HFFc6 (cell line): ENCODE results near the gene BMP8B. TPM values are rescaled to one million over a fixed set of nuclear protein-coding genes. Genes with fewer than 3 reads are reported as not detected.

Source experiments
- DNase-seq: peaks from one replicate; pipeline ENCODE4 v3.0.0-alpha.2; 2018
- H3K27ac Mint-ChIP-seq: 2 replicates; pipeline ENCODE4 v1.8.0; 2020; ENCODE audit warnings: mild to moderate bottlenecking, mixed read lengths
- H3K27me3 Mint-ChIP-seq: 2 replicates; pipeline ENCODE4 v1.8.0; 2021; ENCODE audit warnings: mild to moderate bottlenecking, moderate library complexity, mixed read lengths; ENCODE audit not compliant: insufficient read depth
- H3K36me3 Mint-ChIP-seq: 2 replicates; pipeline ENCODE4 v1.8.0; 2021; ENCODE audit warnings: low read depth, mixed read lengths
- H3K4me1 Mint-ChIP-seq: 2 replicates; pipeline ENCODE4 v1.8.0; 2020; ENCODE audit warnings: low read depth, mixed read lengths
- H3K4me3 Mint-ChIP-seq: 2 replicates; pipeline ENCODE4 v1.8.0; 2020; ENCODE audit warnings: mild to moderate bottlenecking, moderate library complexity, mixed read lengths
- H3K9me3 Mint-ChIP-seq: 2 replicates; pipeline ENCODE4 v1.8.0; 2020; ENCODE audit warnings: mild to moderate bottlenecking, mixed read lengths
- CTCF ChIP-seq: fragments of 200-600 bp; sonication (generic); IDR thresholded peaks from 2 replicates; pipeline ENCODE4 v1.5.0; 2021; ENCODE audit warnings: antibody characterized with exemption, mild to moderate bottlenecking
- total RNA-seq, 6 experiments: library from RNA; stranded (reverse); fragmentation: NEBNext Ultra II Directional; extraction: Animal tissue kit (Norgen Biotek cat#: 25700); gene quantifications; 2 replicates in 1 of 6; 3 replicates in 5 of 6; pipeline ENCODE4 v1.2.3, GENCODE V29; 2021

Gene BMP8B
- total RNA-seq, 6 experiments from 2014 or later, result not detected

- H3K9me3 Mint-ChIP-seq, result no peaks in the 10 kb centered on the region
- TF ChIP-seq CTCF, result no peak
- no peak overlapping the region for H3K4me3 Mint-ChIP-seq
- peaks cover 19% of the 10 kb centered on the region for H3K27me3 Mint-ChIP-seq
- peaks cover 18% of the 10 kb centered on the region for H3K4me1 Mint-ChIP-seq
- H3K27ac Mint-ChIP-seq, result no peak overlapping the region
- H3K36me3 Mint-ChIP-seq, result peaks cover 24% of the 10 kb centered on the region; the same call in 1 of the 2 replicates
- no peak for DNase-seq
Measured at GRCh38 chr1:39737546-39738169, 51.0 kb downstream of the BMP8B start.

GRCh38 chr1:39735731-39736130 lies 52.9 kb downstream of the BMP8B start:
- Mint-ChIP-seq H3K4me1 (peaks cover 18% of the 10 kb centered on the region), H3K27ac (no peak overlapping the region), H3K27me3 (peaks cover 24% of the 10 kb centered on the region), H3K9me3 (no peaks in the 10 kb centered on the region), H3K4me3 (no peak overlapping the region), H3K36me3 (peaks cover 11% of the 10 kb centered on the region; the same call in 1 of the 2 replicates)
- no peak for DNase-seq
- no peak for TF ChIP-seq CTCF

- Mint-ChIP-seq H3K4me3 (no peak overlapping the region), H3K36me3 (no peaks in the 10 kb centered on the region), H3K4me1 (no peaks in the 10 kb centered on the region), H3K27ac (no peak overlapping the region), H3K27me3 (peaks cover 38% of the 10 kb centered on the region), H3K9me3 (no peaks in the 10 kb centered on the region)
- no peak for DNase-seq
- no peak for TF ChIP-seq CTCF
Measured at GRCh38 chr1:39733161-39733560, 55.5 kb downstream of the BMP8B start.

DNA sequence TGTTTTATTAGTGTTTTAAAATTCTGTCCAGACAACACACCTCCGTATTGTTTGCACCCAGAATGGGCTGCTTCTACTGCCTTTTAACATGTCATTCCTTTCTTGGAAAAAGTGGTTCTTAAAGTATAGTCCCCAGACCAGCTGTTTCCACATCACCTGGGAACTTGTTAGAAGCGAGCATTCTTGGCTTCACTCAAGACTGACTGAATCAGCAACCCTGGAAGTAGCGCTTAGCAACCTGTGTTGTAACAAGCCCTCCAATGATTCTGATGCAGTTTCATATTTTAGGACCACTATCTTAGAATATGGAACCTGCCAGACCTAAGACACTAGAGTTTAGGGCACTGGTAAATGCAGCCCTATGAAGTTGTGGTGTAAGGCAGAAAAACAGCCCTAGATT lies 55.9 kb downstream of the BMP8B start:
- Mint-ChIP-seq H3K36me3 (no peaks in the 10 kb centered on the region), H3K27me3 (peaks cover 38% of the 10 kb centered on the region), H3K9me3 (no peaks in the 10 kb centered on the region), H3K4me1 (no peaks in the 10 kb centered on the region), H3K4me3 (no peak overlapping the region), H3K27ac (no peak overlapping the region)
- DNase-seq, result no peak
- TF ChIP-seq CTCF, result no peak

GRCh38 chr1:39729842-39730241 lies 58.8 kb downstream of the BMP8B start:
- no peaks in the 10 kb centered on the region for H3K4me1 Mint-ChIP-seq
- H3K27ac Mint-ChIP-seq, result no peak overlapping the region
- DNase-seq, result no peak
- no peaks in the 10 kb centered on the region for H3K36me3 Mint-ChIP-seq
- H3K4me3 Mint-ChIP-seq, result no peak overlapping the region
- peaks cover 46% of the 10 kb centered on the region for H3K27me3 Mint-ChIP-seq
- TF ChIP-seq CTCF, result no peak
- no peaks in the 10 kb centered on the region for H3K9me3 Mint-ChIP-seq

GRCh38 chr1:39729030-39729429 lies 59.6 kb downstream of the BMP8B start:
- Mint-ChIP-seq H3K9me3 (no peaks in the 10 kb centered on the region), H3K4me3 (no peak overlapping the region), H3K27me3 (peaks cover 45% of the 10 kb centered on the region), H3K4me1 (no peaks in the 10 kb centered on the region), H3K36me3 (no peaks in the 10 kb centered on the region), H3K27ac (no peak overlapping the region)
- DNase-seq, result no peak
- no peak for TF ChIP-seq CTCF
